Colonic mucosa (tissue), 4 donors: ENCODE results near the gene MAP6. TPM values are rescaled to one million over a fixed set of nuclear protein-coding genes. Genes with fewer than 3 reads are reported as not detected.

Experiments used
- DNase-seq: peaks from one replicate; pipeline ENCODE4 v3.0.0-alpha.2; 2020
- H3K27ac ChIP-seq: fragments of 200-600 bp; one replicate; pipeline ENCODE4 v1.8.0; 2021
- H3K27me3 ChIP-seq: fragments of 200-600 bp; one replicate; pipeline ENCODE4 v1.8.0; 2021
- H3K36me3 ChIP-seq: fragments of 200-600 bp; one replicate; pipeline ENCODE4 v1.8.0; 2021
- H3K4me1 ChIP-seq: fragments of 200-600 bp; one replicate; pipeline ENCODE4 v1.8.0; 2021; ENCODE audit warnings: mild to moderate bottlenecking
- H3K4me3 ChIP-seq: fragments of 200-600 bp; one replicate; pipeline ENCODE4 v1.8.0; 2021
- H3K9ac ChIP-seq, 2 donors: one replicate each; pipeline ENCODE4 v1.7.0; 2013; ENCODE audit warnings: control low read depth in 2 of 2, low read depth in 2 of 2, low read length in 2 of 2
- H3K9me3 ChIP-seq: fragments of 200-600 bp; one replicate; pipeline ENCODE4 v1.8.0; 2021
- intact Hi-C: fragments of 100-400 bp; cut with DNase I; formaldehyde crosslinking; loops from one replicate; pipeline ENCODE4 v1.14.1; 2022
- total RNA-seq, 2 donors: library from RNA; stranded (reverse); fragmentation: NEBNext Ultra II Directional in 1 of 2; extraction: Animal tissue kit (Norgen Biotek cat#: 25700) in 1 of 2; gene quantifications; one replicate each; pipeline ENCODE4 v1.2.1, GENCODE V29; 2021
- TF ChIP-seq, protein P1 (sequence below): fragments of 200-600 bp; IDR thresholded peaks from one replicate; pipeline ENCODE4 v1.8.0; 2022; ENCODE audit warnings: antibody characterized with exemption, mild to moderate bottlenecking
- donor health status: healthy.
- donor health status: DM: no; HTN: no; CAD: no.
- donor health status: DM: no; HTN: no; CAD: no.

Gene MAP6
- total RNA-seq, 2 donors from 2014 or later, result 0.79 to 2.6 TPM

DNA sequence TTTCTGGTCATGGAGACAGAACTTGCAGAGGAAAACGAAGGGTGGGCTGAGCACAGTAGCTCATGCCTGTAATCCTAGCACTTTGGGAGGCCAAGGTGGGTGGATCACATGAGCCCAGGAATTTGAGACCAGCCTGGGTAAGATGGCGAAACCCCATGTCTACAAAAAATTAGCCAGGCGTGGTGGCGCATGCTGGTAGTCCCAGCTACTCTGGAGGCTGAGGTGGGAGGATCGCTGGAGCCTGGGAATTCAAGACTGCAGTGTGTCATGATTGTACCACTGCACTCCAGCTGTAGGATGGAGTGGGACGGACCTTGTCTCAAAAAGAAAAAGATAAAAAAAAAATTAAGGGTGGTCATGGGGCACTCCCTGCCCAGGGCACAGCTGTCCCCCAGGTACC, 100.9 kb downstream of the MAP6 start:
- Histone ChIP-seq H3K27ac (no peak overlapping the region), H3K9ac (no peak overlapping the region), H3K27me3 (no peaks in the 10 kb centered on the region), H3K36me3 (no peaks in the 10 kb centered on the region), H3K9me3 (no peaks in the 10 kb centered on the region), H3K4me1 (peaks cover 13% of the 10 kb centered on the region), H3K4me3 (no peak overlapping the region)
- intact Hi-C loops, result no loop called here
- TF ChIP-seq, protein P1, sequence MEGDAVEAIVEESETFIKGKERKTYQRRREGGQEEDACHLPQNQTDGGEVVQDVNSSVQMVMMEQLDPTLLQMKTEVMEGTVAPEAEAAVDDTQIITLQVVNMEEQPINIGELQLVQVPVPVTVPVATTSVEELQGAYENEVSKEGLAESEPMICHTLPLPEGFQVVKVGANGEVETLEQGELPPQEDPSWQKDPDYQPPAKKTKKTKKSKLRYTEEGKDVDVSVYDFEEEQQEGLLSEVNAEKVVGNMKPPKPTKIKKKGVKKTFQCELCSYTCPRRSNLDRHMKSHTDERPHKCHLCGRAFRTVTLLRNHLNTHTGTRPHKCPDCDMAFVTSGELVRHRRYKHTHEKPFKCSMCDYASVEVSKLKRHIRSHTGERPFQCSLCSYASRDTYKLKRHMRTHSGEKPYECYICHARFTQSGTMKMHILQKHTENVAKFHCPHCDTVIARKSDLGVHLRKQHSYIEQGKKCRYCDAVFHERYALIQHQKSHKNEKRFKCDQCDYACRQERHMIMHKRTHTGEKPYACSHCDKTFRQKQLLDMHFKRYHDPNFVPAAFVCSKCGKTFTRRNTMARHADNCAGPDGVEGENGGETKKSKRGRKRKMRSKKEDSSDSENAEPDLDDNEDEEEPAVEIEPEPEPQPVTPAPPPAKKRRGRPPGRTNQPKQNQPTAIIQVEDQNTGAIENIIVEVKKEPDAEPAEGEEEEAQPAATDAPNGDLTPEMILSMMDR, result no peak
- no peak for DNase-seq

DNA sequence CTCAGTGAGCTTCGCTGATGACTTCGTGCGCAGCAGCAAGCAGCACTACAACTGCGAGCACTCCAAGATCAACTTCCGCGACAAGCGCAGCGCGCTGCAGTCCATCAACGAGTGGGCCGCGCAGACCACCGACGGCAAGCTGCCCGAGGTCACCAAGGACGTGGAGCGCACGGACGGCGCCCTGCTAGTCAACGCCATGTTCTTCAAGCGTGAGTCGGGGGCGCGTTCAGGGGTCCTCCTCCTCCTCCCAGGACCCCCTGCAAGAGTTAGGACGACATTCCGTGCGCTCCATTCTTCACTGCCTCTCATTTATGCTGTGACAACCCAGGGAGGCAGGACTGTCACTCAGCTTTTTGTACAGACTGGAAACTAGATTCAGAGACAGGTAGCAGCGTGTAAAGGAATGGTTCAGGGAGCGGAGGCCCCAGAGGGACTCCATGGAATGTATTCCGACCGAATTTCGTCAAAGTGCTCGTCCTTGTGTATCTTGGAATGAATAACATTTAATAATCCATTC, 102.0 kb downstream of the MAP6 start:
- intact Hi-C loops, result no loop called here
- Histone ChIP-seq H3K27me3 (no peaks in the 10 kb centered on the region), H3K36me3 (no peaks in the 10 kb centered on the region), H3K4me3 (no peak overlapping the region), H3K9me3 (no peaks in the 10 kb centered on the region), H3K9ac (no peak overlapping the region), H3K27ac (no peak overlapping the region), H3K4me1 (peaks cover 14% of the 10 kb centered on the region)
- TF ChIP-seq, protein P1, result no peak
- DNase-seq, result no peak

GRCh38 chr11:75565916-75566762, 102.7 kb downstream of the MAP6 start:
- H3K4me3 ChIP-seq, result no peak overlapping the region
- H3K27me3 ChIP-seq, result no peaks in the 10 kb centered on the region
- H3K9me3 ChIP-seq, result no peaks in the 10 kb centered on the region
- no peaks in the 10 kb centered on the region for H3K36me3 ChIP-seq
- peaks cover 16% of the 10 kb centered on the region for H3K4me1 ChIP-seq
- intact Hi-C loops, result no loop called here
- no peak overlapping the region for H3K9ac ChIP-seq
- no peak for DNase-seq
- H3K27ac ChIP-seq, result no peak overlapping the region
- TF ChIP-seq, protein P1, result no peak

DNA sequence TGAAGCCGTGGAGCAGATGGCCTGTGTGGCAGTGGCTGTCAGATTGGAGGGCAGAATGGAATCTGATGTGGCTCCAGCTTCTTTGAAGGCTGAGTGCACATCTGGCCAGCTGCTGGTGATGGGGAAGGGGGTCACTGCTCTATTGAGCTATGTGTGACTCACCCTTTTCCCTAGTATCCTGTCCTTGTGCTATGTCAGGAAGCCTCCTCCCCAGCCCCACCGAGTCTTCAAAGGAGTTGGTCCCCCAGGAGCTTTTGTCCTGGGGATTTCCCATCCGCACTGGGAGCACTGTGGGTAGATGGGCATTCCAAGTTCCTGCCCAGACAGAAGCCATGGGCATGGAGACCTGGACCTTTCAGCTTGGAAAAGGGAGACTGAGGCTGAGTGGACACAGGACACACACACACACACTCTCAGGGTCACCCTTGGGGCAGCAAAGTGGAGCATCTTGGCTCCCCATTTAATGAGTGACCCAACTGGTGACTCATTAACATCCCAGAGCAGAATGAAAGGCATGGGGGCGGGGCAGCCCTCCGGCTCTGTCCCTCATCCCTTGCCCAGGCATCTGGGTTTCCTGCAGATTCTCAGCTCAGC, 103.5 kb downstream of the MAP6 start:
- Histone ChIP-seq H3K36me3 (no peaks in the 10 kb centered on the region), H3K27me3 (no peaks in the 10 kb centered on the region), H3K27ac (peak overlapping the region; percentile 94), H3K4me1 (peaks cover 16% of the 10 kb centered on the region), H3K4me3 (no peak overlapping the region), H3K9me3 (no peaks in the 10 kb centered on the region), H3K9ac (no peak overlapping the region)
- intact Hi-C loops, result no loop called here
- TF ChIP-seq, protein P1, result no peak
- no peak for DNase-seq

GRCh38 chr11:75563978-75564552, 104.8 kb downstream of the MAP6 start:
- Histone ChIP-seq H3K27me3 (no peaks in the 10 kb centered on the region), H3K27ac (peak overlapping the region; percentile 94), H3K4me3 (peak overlapping the region; percentile 66), H3K9me3 (no peaks in the 10 kb centered on the region), H3K9ac (peak overlapping the region; percentile 58 to 99), H3K4me1 (peaks cover 16% of the 10 kb centered on the region), H3K36me3 (no peaks in the 10 kb centered on the region)
- DNase-seq, result no peak
- TF ChIP-seq, protein P1, result no peak
- intact Hi-C loops, result no loop called here
